GM12801 (cell line): ENCODE data around the gene GPC6.

Experiments used
- CTCF ChIP-seq: IDR thresholded peaks from one replicate; pipeline ENCODE4 v1.5.1; 2011; ENCODE audit warnings: control low read depth; ENCODE audit not compliant: insufficient read length; ENCODE audit errors: extremely low read depth

Gene GPC6

GRCh38 chr13:93473441-93474270 is 247.0 kb downstream of the GPC6 start:
- TF ChIP-seq CTCF, result no peak

- TF ChIP-seq CTCF, result no peak
Measured at GRCh38 chr13:93476175-93476574, 249.6 kb downstream of the GPC6 start.

GRCh38 chr13:93477238-93477637 is 250.6 kb downstream of the GPC6 start:
- no peak for TF ChIP-seq CTCF

GRCh38 chr13:93480553-93481106 is 254.0 kb downstream of the GPC6 start:
- no peak for TF ChIP-seq CTCF

GRCh38 chr13:93496985-93497673 is 270.5 kb downstream of the GPC6 start:
- TF ChIP-seq CTCF, result no peak

- TF ChIP-seq CTCF, result no peak
Measured at GRCh38 chr13:93499991-93500390, 273.4 kb downstream of the GPC6 start.

- no peak for TF ChIP-seq CTCF
Measured at GRCh38 chr13:93502071-93502470, 275.5 kb downstream of the GPC6 start.
